ENCODE results near the gene LRRIQ4.

DNA sequence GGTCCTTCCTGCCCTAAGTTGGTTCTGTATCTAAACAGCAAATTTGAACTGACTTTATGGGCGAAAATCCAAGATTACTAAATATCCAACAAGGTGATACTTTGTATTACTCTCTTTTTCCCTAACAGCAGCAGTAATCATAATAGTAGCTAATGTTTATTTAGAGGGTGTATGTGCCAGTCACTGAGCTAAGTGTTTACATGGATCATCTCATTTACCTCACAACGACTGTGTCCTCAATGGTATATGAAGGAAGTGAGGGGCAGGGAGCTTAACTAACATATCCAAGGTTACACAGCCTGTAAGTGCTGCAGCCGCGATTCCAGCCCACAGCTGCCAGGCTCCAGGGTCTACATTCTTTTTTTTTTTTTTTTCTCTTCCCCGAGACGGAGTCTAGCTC is 10.3 kb downstream of the LRRIQ4 start:
- no peak for TF ChIP-seq EZH2 (IDR thresholded peaks at IDR 0.05; ENCODE audit: borderline replicate concordance, low read length)
- TF ChIP-seq, protein P1, sequence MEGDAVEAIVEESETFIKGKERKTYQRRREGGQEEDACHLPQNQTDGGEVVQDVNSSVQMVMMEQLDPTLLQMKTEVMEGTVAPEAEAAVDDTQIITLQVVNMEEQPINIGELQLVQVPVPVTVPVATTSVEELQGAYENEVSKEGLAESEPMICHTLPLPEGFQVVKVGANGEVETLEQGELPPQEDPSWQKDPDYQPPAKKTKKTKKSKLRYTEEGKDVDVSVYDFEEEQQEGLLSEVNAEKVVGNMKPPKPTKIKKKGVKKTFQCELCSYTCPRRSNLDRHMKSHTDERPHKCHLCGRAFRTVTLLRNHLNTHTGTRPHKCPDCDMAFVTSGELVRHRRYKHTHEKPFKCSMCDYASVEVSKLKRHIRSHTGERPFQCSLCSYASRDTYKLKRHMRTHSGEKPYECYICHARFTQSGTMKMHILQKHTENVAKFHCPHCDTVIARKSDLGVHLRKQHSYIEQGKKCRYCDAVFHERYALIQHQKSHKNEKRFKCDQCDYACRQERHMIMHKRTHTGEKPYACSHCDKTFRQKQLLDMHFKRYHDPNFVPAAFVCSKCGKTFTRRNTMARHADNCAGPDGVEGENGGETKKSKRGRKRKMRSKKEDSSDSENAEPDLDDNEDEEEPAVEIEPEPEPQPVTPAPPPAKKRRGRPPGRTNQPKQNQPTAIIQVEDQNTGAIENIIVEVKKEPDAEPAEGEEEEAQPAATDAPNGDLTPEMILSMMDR (IDR thresholded peaks at IDR 0.05; ENCODE audit: low read length): no peak

All from OCI-LY1 (cell line).